SH-SY5Y (cell line): ENCODE results near the gene SLC1A1.

Source experiments
- GATA2 ChIP-seq: IDR thresholded peaks from 2 replicates; pipeline ENCODE4 v1.6.1; 2011; ENCODE audit warnings: mild to moderate bottlenecking, low read depth, low read length
- GATA3 ChIP-seq: IDR thresholded peaks from 2 replicates; pipeline ENCODE4 v1.6.1; 2011; ENCODE audit warnings: low read depth, mild to moderate bottlenecking, low read length, moderate library complexity

DNA sequence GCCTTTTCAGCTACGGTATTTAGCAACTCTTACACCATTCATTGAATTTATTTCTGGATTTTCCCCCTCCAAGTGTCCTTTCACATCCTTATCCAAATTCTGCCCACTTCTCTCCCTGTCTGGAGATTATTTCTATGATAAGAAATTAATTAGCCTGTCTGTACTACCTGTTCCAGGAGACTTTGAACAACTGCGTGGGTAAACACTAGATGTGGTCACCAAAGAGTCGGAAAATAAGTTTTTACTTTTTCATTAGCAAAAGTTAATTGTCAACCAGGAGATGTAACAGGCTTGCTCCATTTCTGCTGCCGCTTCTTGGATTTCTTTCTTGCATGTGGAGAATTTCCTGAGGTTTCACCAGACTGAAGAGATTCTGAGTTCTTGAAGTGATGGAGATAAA lies 14.0 kb downstream of the SLC1A1 start:
- TF ChIP-seq GATA2, result no peak
- TF ChIP-seq GATA3, result 0 out of 2 replicates have a peak, but pooled peaks have one; percentile 14
